Smooth muscle cell (in vitro differentiated cells): ENCODE results near the gene KCTD11. TPM values are rescaled to one million over a fixed set of nuclear protein-coding genes. Genes with fewer than 3 reads are reported as not detected.

Experiments
- DNase-seq: peaks from one replicate; lab custom pipeline; 2025; ENCODE audit not compliant: unreplicated experiment; lab: John Stamatoyannopoulos, UW
- H2AFZ ChIP-seq: fragments of 200-600 bp; sonication (generic); 2 replicates; pipeline ENCODE4 v1.6.0; 2016; ENCODE audit warnings: antibody characterized with exemption, low read depth, mild to moderate bottlenecking
- H3F3A ChIP-seq: fragments of 200-600 bp; sonication (generic); 2 replicates; pipeline ENCODE4 v1.6.0; 2017; ENCODE audit warnings: antibody characterized with exemption, low read depth
- H3K27ac ChIP-seq: fragments of 200-600 bp; sonication (generic); 2 replicates; pipeline ENCODE4 v1.5.1; 2016; ENCODE audit warnings: low read depth, mild to moderate bottlenecking
- H3K27me3 ChIP-seq: fragments of 200-600 bp; sonication (generic); 2 replicates; pipeline ENCODE4 v1.6.1; 2016; ENCODE audit warnings: low read depth, mild to moderate bottlenecking
- H3K36me3 ChIP-seq: fragments of 200-600 bp; sonication (generic); 2 replicates; pipeline ENCODE4 v1.5.1; 2016; ENCODE audit warnings: low read depth
- H3K4me1 ChIP-seq: fragments of 200-600 bp; sonication (generic); 2 replicates; pipeline ENCODE4 v1.5.1; 2016; ENCODE audit warnings: low read depth
- H3K4me2 ChIP-seq: fragments of 200-600 bp; sonication (generic); 2 replicates; pipeline ENCODE4 v1.6.0; 2016; ENCODE audit warnings: mild to moderate bottlenecking
- H3K4me3 ChIP-seq: fragments of 200-600 bp; sonication (generic); 2 replicates; pipeline ENCODE4 v1.5.1; 2016; ENCODE audit warnings: mild to moderate bottlenecking
- H3K79me2 ChIP-seq: fragments of 200-600 bp; sonication (generic); 2 replicates; pipeline ENCODE4 v1.6.0; 2016; ENCODE audit warnings: low read depth, mild to moderate bottlenecking
- H3K9ac ChIP-seq: fragments of 200-600 bp; sonication (generic); 2 replicates; pipeline ENCODE4 v1.6.0; 2016; ENCODE audit warnings: low read depth
- H3K9me3 ChIP-seq: fragments of 200-600 bp; sonication (generic); replicated peaks from 2 replicates; pipeline ENCODE4 v1.5.1; 2016; ENCODE audit warnings: low read depth
- H4K20me1 ChIP-seq: fragments of 200-600 bp; sonication (generic); 2 replicates; pipeline ENCODE4 v1.6.0; 2016; ENCODE audit warnings: low read depth
- WGBS: methylation state at CpG from one replicate; pipeline ENCODE4 v1.1.7; 2016; ENCODE audit warnings: low lambda C conversion rate; 5-methylcytosine and 5-hydroxymethylcytosine counted together
- polyA plus RNA-seq: library from polyadenylated mRNA; unstranded; fragments of >200 nt; fragmentation: Nextera tagmentation; extraction: Ambion mirVana; gene quantifications from 2 replicates; pipeline ENCODE4 v1.2.1, GENCODE V29; 2016
- total RNA-seq: library from RNA; depleted of rRNA; stranded (reverse); fragments of >200 nt; gene quantifications from 2 replicates; pipeline ENCODE4 v1.2.3, GENCODE V29; 2014
- TF ChIP-seq, protein P1 (sequence below): fragments of 200-600 bp; sonication (generic); IDR thresholded peaks from 2 replicates; pipeline ENCODE4 v1.5.1; 2017; ENCODE audit warnings: borderline replicate concordance, mild to moderate bottlenecking, antibody characterized with exemption; ENCODE audit not compliant: insufficient read depth, poor library complexity, severe bottlenecking

The KCTD11 gene
- total and polyA plus RNA-seq, 2 experiments from 2014 or later, result 33.8 to 34.7 TPM

DNA sequence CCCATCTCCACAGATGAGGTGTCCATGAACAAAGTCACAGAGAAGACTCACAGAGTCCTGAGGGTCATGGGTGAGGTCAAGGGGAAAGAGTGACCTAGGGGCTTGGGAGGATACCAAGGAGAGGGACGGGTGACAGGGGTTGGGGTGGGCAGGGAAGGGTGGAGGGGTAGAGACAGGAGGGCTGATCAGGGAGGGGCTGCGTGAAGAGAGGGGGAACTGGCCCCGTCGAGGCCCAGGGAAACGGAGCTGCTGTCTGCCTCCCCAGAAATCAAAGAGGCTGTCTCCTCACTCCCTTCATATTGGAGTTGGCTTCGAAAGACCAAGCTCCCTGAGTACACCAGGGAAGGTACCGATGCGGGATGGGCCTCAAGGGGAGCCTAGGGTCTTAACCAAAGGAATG lies 3.6 kb downstream of the KCTD11 start:
- 84% methylated on average over 8 of the region's 8 CpGs for WGBS
- Histone ChIP-seq H3K36me3 (no peaks in the 10 kb centered on the region), H3F3A (peaks cover 32% of the 10 kb centered on the region), H3K27ac (peak overlapping the region; percentile 100), H4K20me1 (peaks cover 14% of the 10 kb centered on the region), H3K4me2 (peak overlapping the region; percentile 97), H3K4me3 (no peak overlapping the region), H3K4me1 (peaks cover 24% of the 10 kb centered on the region), H3K27me3 (no peaks in the 10 kb centered on the region), H3K79me2 (peaks cover 28% of the 10 kb centered on the region), H2AFZ (no peak overlapping the region), H3K9me3 (no peaks in the 10 kb centered on the region), H3K9ac (peak overlapping the region; percentile 50)
- DNase-seq, result no peak
- TF ChIP-seq, protein P1, sequence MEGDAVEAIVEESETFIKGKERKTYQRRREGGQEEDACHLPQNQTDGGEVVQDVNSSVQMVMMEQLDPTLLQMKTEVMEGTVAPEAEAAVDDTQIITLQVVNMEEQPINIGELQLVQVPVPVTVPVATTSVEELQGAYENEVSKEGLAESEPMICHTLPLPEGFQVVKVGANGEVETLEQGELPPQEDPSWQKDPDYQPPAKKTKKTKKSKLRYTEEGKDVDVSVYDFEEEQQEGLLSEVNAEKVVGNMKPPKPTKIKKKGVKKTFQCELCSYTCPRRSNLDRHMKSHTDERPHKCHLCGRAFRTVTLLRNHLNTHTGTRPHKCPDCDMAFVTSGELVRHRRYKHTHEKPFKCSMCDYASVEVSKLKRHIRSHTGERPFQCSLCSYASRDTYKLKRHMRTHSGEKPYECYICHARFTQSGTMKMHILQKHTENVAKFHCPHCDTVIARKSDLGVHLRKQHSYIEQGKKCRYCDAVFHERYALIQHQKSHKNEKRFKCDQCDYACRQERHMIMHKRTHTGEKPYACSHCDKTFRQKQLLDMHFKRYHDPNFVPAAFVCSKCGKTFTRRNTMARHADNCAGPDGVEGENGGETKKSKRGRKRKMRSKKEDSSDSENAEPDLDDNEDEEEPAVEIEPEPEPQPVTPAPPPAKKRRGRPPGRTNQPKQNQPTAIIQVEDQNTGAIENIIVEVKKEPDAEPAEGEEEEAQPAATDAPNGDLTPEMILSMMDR, result no peak

DNA sequence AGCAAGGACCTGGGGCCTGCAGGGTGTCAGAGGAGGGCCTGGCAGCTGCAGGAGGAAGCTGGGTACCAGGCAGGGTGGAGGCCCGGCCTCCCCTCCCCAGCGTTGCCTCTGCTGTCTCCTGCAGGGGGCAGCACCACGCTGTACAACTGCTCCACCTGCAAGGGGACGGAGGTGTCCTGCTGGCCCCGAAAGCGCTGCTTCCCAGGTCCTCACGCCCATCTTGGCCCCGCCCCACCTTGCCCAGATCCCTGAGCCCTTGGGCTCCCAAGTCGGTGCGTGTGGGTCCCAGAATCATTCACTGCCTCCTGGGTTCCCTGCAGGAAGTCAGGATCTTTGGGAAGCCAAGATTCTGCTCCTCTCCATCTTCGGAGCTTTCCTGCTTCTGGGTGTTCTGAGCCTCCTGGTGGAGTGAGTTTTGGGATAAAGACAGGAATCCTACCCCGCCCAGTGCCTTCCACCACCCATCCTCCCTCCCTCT lies 4.1 kb downstream of the KCTD11 start:
- H2AFZ ChIP-seq, result no peak overlapping the region
- peaks cover 32% of the 10 kb centered on the region for H3F3A ChIP-seq
- TF ChIP-seq, protein P1, result peak; percentile 73

GRCh38 chr17:7356756-7357155 lies 4.8 kb downstream of the KCTD11 start:
- Histone ChIP-seq H3K4me3 (no peak overlapping the region), H3K4me2 (no peak overlapping the region), H3K27ac (peak overlapping the region; percentile 30), H3K4me1 (peaks cover 24% of the 10 kb centered on the region), H3K9ac (no peak overlapping the region), H4K20me1 (peaks cover 14% of the 10 kb centered on the region), H3K9me3 (no peaks in the 10 kb centered on the region), H2AFZ (no peak overlapping the region), H3K36me3 (no peaks in the 10 kb centered on the region), H3K27me3 (no peaks in the 10 kb centered on the region), H3F3A (peaks cover 32% of the 10 kb centered on the region), H3K79me2 (peaks cover 20% of the 10 kb centered on the region)
- DNase-seq, result no peak
- TF ChIP-seq, protein P1, result no peak
- 55% methylated on average over 8 of the region's 8 CpGs for WGBS

More for the DNA sequence above, 4.1 kb downstream of the KCTD11 start:
- Histone ChIP-seq H3K4me3 (no peak overlapping the region), H4K20me1 (peaks cover 14% of the 10 kb centered on the region), H3K36me3 (no peaks in the 10 kb centered on the region), H3K9me3 (no peaks in the 10 kb centered on the region), H3K9ac (no peak overlapping the region), H3K79me2 (peaks cover 22% of the 10 kb centered on the region), H3K27ac (peak overlapping the region; percentile 100), H3K4me2 (peak overlapping the region; percentile 97), H3K27me3 (no peaks in the 10 kb centered on the region), H3K4me1 (peaks cover 24% of the 10 kb centered on the region)
- 10% methylated on average over 12 of the region's 12 CpGs for WGBS
- peak; percentile 29 for DNase-seq

DNA sequence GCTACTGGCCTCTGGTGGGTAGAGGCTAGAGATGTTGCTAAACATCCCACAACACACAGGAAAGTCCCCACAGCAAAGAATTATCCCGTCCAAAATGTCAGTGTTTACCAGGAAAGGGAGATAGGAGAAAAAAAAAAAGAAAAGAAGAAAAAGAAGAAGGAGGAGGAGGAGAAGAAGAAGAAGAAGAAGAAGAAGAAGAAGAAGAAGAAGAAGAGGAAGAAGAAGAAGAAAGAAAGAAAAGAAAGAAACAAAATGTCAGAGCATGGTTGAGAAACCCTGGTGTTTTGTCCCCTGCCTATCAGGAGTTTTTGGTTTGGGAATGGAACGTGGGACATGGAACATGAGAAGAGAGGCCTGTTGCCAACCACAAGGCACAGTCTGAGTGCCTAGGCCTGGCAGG lies 5.4 kb downstream of the KCTD11 start:
- Histone ChIP-seq H3K27me3 (no peaks in the 10 kb centered on the region), H3K27ac (peak overlapping the region; percentile 30), H3F3A (peaks cover 32% of the 10 kb centered on the region), H4K20me1 (peaks cover 14% of the 10 kb centered on the region), H3K4me3 (no peak overlapping the region), H3K9me3 (no peaks in the 10 kb centered on the region), H3K4me1 (peaks cover 24% of the 10 kb centered on the region), H3K36me3 (no peaks in the 10 kb centered on the region), H2AFZ (no peak overlapping the region), H3K79me2 (peaks cover 17% of the 10 kb centered on the region), H3K4me2 (no peak overlapping the region), H3K9ac (no peak overlapping the region)
- TF ChIP-seq, protein P1, result no peak
- WGBS, result 84% methylated on average over 2 of the region's 2 CpGs
- no peak for DNase-seq
